ENCODE data around the gene CHAF1B. TPM values are rescaled to one million over a fixed set of nuclear protein-coding genes. Genes with fewer than 3 reads are reported as not detected.

Gene CHAF1B
- total RNA-seq, 2 experiments from 2014 or later: 33.2 to 36.3 TPM

GRCh38 chr21:36428761-36429432 lies 43.7 kb downstream of the CHAF1B start:
- ATAC-seq: no peak
- Mint-ChIP-seq H3K36me3 (ENCODE audit: low read depth) (no peaks in the 10 kb centered on the region), H3K9me3 (ENCODE audit: low read depth) (no peaks in the 10 kb centered on the region), H3K4me3 (no peak overlapping the region), H3K27me3 (peaks cover 22% of the 10 kb centered on the region), H3K27ac (no peak overlapping the region), H3K4me1 (peaks cover 14% of the 10 kb centered on the region)
- POLR2A ChIA-PET: interaction anchor here (1.4 kb wide), 1 partner anchor 109 kb away, joined by 4 read pairs; the partner anchor contains the start of gene MORC3
- CTCF ChIA-PET: interaction anchor here (0.6 to 1.2 kb wide), 4 partner anchors 9 to 773 kb away, joined by 3 to 5 read pairs (median 4); no protein-coding TSS in a partner anchor
- DNase-seq: no peak
- intact Hi-C loops (cut with DNase I, micrococcal nuclease): no loop called here

DNA sequence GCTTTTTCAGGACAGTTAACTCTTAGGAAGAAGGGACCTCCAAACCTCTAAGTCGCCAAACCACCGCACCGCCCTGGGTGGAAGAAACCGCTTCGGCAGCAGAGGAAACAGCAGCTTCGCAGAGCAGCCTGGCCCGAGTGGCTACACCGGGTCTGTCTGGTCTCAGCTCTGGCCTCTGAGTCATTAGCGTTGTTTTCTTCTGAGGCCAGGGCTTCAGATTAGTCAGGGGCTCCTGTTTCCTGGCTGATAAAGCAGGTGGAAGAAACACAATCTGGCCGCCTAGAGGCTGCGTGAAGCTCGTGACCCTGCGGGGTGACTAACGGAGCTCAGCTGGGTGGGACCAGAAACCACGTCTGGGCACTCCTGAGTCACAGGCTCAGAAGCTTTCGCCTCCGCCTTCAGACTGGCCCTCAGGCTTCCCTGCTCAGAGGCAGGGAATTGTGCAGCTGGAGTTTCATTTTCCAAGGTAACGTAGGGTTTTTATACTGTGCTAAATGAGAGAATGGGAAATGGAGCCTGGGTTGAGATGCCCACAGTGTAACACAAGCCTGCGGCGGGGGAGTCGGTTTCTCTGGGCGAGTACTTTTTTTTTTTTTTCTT lies 44.9 kb downstream of the CHAF1B start:
- Mint-ChIP-seq H3K27me3 (peaks cover 30% of the 10 kb centered on the region), H3K4me3 (peak overlapping the region; percentile 62), H3K36me3 (ENCODE audit: low read depth) (no peaks in the 10 kb centered on the region), H3K27ac (peak overlapping the region; percentile 83), H3K4me1 (peaks cover 14% of the 10 kb centered on the region), H3K9me3 (ENCODE audit: low read depth) (no peaks in the 10 kb centered on the region)
- intact Hi-C loops (cut with DNase I, micrococcal nuclease): loop anchor here in 1 of 2 experiments (1.0 kb wide), 1 partner anchor 45 kb away; the partner anchor contains the start of gene CHAF1B
- POLR2A ChIA-PET: interaction anchor here (0.5 to 1.4 kb wide), 6 partner anchors 48 to 475 kb away, joined by 3 to 9 read pairs (median 3); partner anchors contain the start of gene MORC3
- ATAC-seq (peak; percentile 98), DNase-seq (peak; percentile 90)
- CTCF ChIA-PET: interaction anchor here (0.6 to 1.4 kb wide), 9 partner anchors 8 to 988 kb away, joined by 3 to 5 read pairs (median 3); no protein-coding TSS in a partner anchor

DNA sequence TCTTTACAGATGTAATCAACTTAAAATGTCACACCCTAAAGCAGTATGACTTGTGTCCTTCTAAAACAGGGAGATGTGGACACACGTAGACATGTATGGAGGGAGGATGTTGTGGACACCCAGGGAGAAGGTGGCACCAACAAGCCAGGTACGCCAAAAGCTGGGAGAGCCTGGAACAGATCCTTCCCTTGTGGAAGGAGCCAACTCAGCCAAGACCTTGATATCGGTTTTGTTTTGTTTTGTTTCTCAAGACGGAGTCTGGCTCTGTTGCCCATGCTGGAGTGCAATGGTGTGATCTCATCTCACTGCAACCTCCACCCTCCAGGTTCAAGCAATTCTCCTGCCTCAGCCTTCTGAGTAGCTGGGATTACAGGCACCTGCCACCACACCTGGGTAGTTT lies 45.6 kb downstream of the CHAF1B start:
- peaks cover 30% of the 10 kb centered on the region for H3K27me3 Mint-ChIP-seq
- intact Hi-C loops (cut with DNase I, micrococcal nuclease): loop anchor here in 1 of 2 experiments (1.0 kb wide), 1 partner anchor 46 kb away; the partner anchor contains the start of gene CHAF1B
- CTCF ChIA-PET: interaction anchor here (1.0 to 1.4 kb wide), 3 partner anchors 11 to 257 kb away, joined by 3 to 4 read pairs (median 3); no protein-coding TSS in a partner anchor

DNA sequence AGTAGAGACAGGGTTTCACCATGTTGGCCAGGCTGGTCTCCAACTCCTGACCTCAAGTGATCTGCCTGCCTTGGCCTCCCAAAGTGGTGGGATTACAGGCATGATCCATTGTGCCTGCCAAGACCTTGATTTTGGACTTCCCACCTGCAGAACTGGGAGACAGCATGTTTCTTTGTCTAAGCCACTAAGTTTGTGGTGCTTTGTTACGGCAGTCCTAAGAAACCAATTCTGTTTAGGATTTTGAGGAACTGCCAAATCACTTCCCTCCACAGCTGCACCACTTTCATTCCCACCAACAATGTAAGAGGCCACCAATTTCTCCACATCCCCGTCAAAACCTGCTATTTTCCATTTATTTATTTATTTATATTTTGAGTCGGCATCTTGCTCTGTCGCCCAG lies 46.1 kb downstream of the CHAF1B start:
- ChIA-PET POLR2A (no interaction called here), CTCF (interaction anchor here (1.2 kb wide), 1 partner anchor 19 kb away, joined by 3 read pairs; no protein-coding TSS in a partner anchor)
- peaks cover 30% of the 10 kb centered on the region for H3K27me3 Mint-ChIP-seq
- no peak overlapping the region for H3K27ac Mint-ChIP-seq
- H3K9me3 Mint-ChIP-seq (ENCODE audit: low read depth): no peaks in the 10 kb centered on the region
- no peak for DNase-seq
- H3K4me1 Mint-ChIP-seq: peaks cover 14% of the 10 kb centered on the region
- H3K36me3 Mint-ChIP-seq (ENCODE audit: low read depth): no peaks in the 10 kb centered on the region
- H3K4me3 Mint-ChIP-seq: no peak overlapping the region
- intact Hi-C loops (cut with DNase I, micrococcal nuclease): no loop called here
- ATAC-seq: no peak

More for the DNA sequence above, 45.6 kb downstream of the CHAF1B start:
- POLR2A ChIA-PET: no interaction called here
- Mint-ChIP-seq H3K4me1 (peaks cover 14% of the 10 kb centered on the region), H3K27ac (no peak overlapping the region), H3K36me3 (ENCODE audit: low read depth) (no peaks in the 10 kb centered on the region), H3K9me3 (ENCODE audit: low read depth) (no peaks in the 10 kb centered on the region), H3K4me3 (no peak overlapping the region)
- DNase-seq (no peak), ATAC-seq (no peak)

DNA sequence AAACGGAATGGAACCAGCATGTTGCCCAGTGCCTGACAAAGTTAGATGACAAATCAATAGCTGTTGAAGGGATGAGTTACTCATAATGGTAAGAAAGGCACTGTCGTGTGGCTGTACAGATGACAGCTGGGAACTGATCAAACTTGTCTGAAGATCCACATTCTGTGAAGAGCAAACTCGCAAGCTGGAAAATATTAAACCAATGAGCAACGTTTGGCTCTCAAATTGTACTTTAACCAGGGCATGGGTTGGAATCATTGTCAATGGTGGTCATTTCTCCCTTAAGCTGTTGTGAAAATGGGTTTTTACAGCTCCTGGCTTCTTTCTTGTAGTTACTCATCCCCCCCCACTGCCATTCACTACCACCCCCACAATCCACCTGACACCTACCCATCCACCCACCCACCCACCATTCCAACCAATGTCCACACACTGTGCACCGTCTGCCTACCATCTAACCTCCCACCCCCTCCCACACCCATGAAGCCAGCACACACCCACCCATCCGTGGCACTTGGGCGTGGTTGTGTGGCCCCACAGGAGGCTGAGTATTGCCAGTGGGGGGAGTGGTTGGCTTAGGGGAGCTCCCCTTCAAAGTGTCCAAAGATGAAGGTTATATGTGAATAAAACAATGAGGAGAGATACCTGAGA lies 48.0 kb downstream of the CHAF1B start:
- Mint-ChIP-seq H3K27me3 (peaks cover 30% of the 10 kb centered on the region), H3K4me3 (no peak overlapping the region), H3K4me1 (peaks cover 14% of the 10 kb centered on the region), H3K9me3 (ENCODE audit: low read depth) (no peaks in the 10 kb centered on the region), H3K36me3 (ENCODE audit: low read depth) (no peaks in the 10 kb centered on the region), H3K27ac (no peak overlapping the region)
- intact Hi-C loops (cut with DNase I, micrococcal nuclease): no loop called here
- CTCF ChIA-PET: interaction anchor here (0.6 kb wide), 1 partner anchor 51 kb away, joined by 3 read pairs; no protein-coding TSS in a partner anchor
- ATAC-seq: no peak
- POLR2A ChIA-PET: no interaction called here
- DNase-seq: no peak

DNA sequence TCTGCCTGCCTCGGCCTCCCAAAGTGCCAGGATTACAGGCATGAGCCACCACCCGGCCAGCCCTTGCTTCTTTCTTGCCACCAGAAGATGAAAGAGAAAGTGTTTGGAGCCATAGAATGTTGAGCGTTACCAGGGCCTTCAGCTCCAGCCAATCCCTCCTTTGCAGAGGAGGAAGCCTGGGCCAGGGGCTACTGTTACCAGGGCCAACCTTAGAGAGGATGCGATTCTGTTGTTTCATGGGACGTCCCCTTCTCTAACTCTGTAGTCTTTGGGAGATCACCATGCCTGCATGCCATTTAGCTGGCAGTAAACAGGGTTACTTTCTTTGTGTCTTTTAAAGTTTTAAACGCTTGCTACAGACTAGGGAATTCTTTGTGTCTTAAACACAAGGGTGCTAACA lies 49.0 kb downstream of the CHAF1B start:
- Mint-ChIP-seq H3K27me3 (peaks cover 30% of the 10 kb centered on the region), H3K4me1 (peaks cover 14% of the 10 kb centered on the region), H3K27ac (no peak overlapping the region), H3K36me3 (ENCODE audit: low read depth) (no peaks in the 10 kb centered on the region), H3K4me3 (no peak overlapping the region), H3K9me3 (ENCODE audit: low read depth) (no peaks in the 10 kb centered on the region)
- no peak for DNase-seq
- intact Hi-C loops (cut with DNase I, micrococcal nuclease): no loop called here
- no peak for ATAC-seq
- ChIA-PET CTCF (no interaction called here), POLR2A (no interaction called here)

GRCh38 chr21:36436829-36437744 lies 51.9 kb downstream of the CHAF1B start:
- intact Hi-C loops (cut with DNase I, micrococcal nuclease): no loop called here
- no peak for DNase-seq
- H3K27ac Mint-ChIP-seq: no peak overlapping the region
- CTCF ChIA-PET: interaction anchor here (0.6 to 0.7 kb wide), 2 partner anchors 14 to 677 kb away, joined by 3 read pairs; no protein-coding TSS in a partner anchor
- no peaks in the 10 kb centered on the region for H3K36me3 Mint-ChIP-seq (ENCODE audit: low read depth)
- no peak for ATAC-seq
- H3K4me1 Mint-ChIP-seq: no peaks in the 10 kb centered on the region
- peaks cover 15% of the 10 kb centered on the region for H3K27me3 Mint-ChIP-seq
- POLR2A ChIA-PET: no interaction called here
- H3K9me3 Mint-ChIP-seq (ENCODE audit: low read depth): no peaks in the 10 kb centered on the region
- H3K4me3 Mint-ChIP-seq: no peak overlapping the region

DNA sequence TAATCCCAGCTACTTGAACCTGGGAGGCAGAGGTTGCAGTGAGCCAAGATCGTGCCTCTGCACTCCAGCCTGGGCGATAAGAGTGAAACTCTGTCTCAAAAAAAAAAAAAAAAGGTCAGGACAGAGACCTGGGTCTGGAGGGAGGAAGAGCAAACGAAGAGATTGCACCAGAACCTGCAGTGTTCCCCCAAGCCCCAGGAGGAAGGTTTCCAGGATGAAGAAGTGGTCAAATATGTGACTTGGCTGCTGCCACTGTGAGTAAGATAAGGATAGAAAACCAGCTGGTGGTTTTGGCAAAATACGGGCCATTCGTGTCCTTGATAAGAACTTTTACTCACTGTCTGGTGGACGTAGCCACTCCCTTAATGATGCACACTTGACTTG lies 52.5 kb downstream of the CHAF1B start:
- DNase-seq (no peak), ATAC-seq (no peak)
- no peaks in the 10 kb centered on the region for H3K4me1 Mint-ChIP-seq
- H3K27me3 Mint-ChIP-seq: peaks cover 11% of the 10 kb centered on the region
- POLR2A ChIA-PET: no interaction called here
- H3K4me3 Mint-ChIP-seq: no peak overlapping the region
- CTCF ChIA-PET: interaction anchor here (0.6 to 0.7 kb wide), 3 partner anchors 9 to 677 kb away, joined by 3 read pairs; no protein-coding TSS in a partner anchor
- intact Hi-C loops (cut with DNase I, micrococcal nuclease): no loop called here
- no peaks in the 10 kb centered on the region for H3K9me3 Mint-ChIP-seq (ENCODE audit: low read depth)
- no peak overlapping the region for H3K27ac Mint-ChIP-seq
- H3K36me3 Mint-ChIP-seq (ENCODE audit: low read depth): no peaks in the 10 kb centered on the region

DNA sequence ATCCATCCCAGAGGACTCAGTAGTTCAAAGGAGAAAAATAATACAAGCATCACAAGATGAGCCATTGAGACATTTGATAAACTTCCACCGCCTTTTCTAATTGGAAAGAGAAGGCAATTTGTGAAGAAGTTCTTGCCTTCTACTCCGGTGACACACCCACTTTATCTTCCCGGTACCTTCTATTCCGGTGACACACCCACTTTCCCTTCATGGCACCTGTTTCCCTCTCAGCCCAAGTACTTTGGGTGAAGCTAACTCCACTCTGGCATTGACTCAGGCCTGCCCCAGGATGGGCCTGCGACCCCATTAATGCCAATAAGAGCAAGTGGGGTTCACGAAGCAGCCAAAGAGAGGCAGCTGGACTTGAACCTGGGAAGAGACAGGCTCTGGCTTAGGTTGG lies 56.5 kb downstream of the CHAF1B start:
- no peak for ATAC-seq
- H3K27me3 Mint-ChIP-seq: no peaks in the 10 kb centered on the region
- CTCF ChIA-PET: no interaction called here

DNA sequence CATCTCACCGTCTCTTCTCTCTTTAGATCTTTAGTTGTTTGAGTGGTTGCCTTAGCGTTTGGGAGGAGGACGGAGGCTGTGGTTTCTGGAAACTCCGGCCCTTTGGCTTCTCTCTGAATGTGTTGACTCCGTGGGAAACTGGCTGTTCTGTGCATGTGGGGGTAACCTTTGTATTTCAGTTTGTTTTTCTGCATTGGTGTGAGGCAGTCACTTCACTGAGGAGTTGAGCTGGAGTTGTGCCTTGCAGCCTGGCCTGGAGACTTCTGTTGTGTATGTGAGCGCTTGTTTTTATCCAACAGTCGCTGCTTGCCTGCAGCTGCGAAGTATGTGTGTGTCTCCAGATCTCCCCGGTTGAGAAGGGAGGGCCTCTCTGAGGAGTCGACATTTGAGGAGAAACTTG lies 61.1 kb downstream of the CHAF1B start:
- Mint-ChIP-seq H3K9me3 (ENCODE audit: low read depth) (no peaks in the 10 kb centered on the region), H3K4me3 (no peak overlapping the region), H3K27ac (no peak overlapping the region), H3K36me3 (ENCODE audit: low read depth) (no peaks in the 10 kb centered on the region), H3K4me1 (no peaks in the 10 kb centered on the region), H3K27me3 (peaks cover 2% of the 10 kb centered on the region)
- intact Hi-C loops (cut with DNase I, micrococcal nuclease): no loop called here
- POLR2A ChIA-PET: no interaction called here
- DNase-seq (no peak), ATAC-seq (no peak)
- CTCF ChIA-PET: interaction anchor here (0.6 kb wide), 1 partner anchor 19 kb away, joined by 4 read pairs; no protein-coding TSS in a partner anchor

More for the DNA sequence above, 56.5 kb downstream of the CHAF1B start:
- H3K4me3 Mint-ChIP-seq: no peak overlapping the region
- POLR2A ChIA-PET: no interaction called here
- no peaks in the 10 kb centered on the region for H3K36me3 Mint-ChIP-seq (ENCODE audit: low read depth)
- no peaks in the 10 kb centered on the region for H3K9me3 Mint-ChIP-seq (ENCODE audit: low read depth)
- H3K4me1 Mint-ChIP-seq: no peaks in the 10 kb centered on the region
- H3K27ac Mint-ChIP-seq: no peak overlapping the region
- intact Hi-C loops (cut with DNase I, micrococcal nuclease): no loop called here
- DNase-seq: no peak

DNA sequence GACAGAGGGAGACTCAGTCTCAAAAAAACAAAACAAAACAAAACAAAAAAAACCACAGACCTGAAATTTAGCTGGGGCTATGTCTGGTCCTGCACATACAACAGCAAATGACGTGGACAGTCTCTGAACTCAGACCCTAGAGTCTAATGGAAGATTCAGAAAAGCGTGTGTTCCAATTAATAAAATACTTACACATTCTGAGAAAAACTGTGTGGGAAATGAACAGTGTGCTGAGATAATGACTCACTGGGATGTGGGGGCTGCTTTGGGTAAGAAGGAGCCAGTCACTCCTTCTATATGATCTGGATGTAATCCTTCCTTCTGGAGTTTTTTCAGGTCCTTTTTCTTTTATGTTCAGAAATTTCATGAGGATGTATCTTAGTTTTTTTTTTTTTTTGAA lies 65.3 kb downstream of the CHAF1B start:
- Mint-ChIP-seq H3K27ac (no peak overlapping the region), H3K4me1 (no peaks in the 10 kb centered on the region), H3K27me3 (peaks cover 2% of the 10 kb centered on the region), H3K9me3 (ENCODE audit: low read depth) (no peaks in the 10 kb centered on the region), H3K36me3 (ENCODE audit: low read depth) (no peaks in the 10 kb centered on the region), H3K4me3 (no peak overlapping the region)
- POLR2A ChIA-PET: no interaction called here
- DNase-seq (no peak), ATAC-seq (no peak)
- CTCF ChIA-PET: interaction anchor here (1.1 kb wide), 1 partner anchor 20 kb away, joined by 3 read pairs; no protein-coding TSS in a partner anchor
- intact Hi-C loops (cut with DNase I, micrococcal nuclease): no loop called here
